Retinal pigment epithelial cell (primary cell): Measurements from ENCODE around the gene DPP9.
A peak's percentile ranks its signal among the peaks of the same experiment; 100 is the strongest.

Experiments
- DNase-seq: peaks from one replicate; pipeline ENCODE4 v3.0.0-alpha.2; 2010; ENCODE audit warnings: low read depth
- H3K4me3 ChIP-seq: 2 replicates; pipeline ENCODE4 v1.5.1; 2011; ENCODE audit warnings: mild to moderate bottlenecking, low read length, control low read depth, moderate library complexity
- TF ChIP-seq, protein P1 (sequence below): conservative IDR thresholded peaks from 2 replicates; pipeline ENCODE4 v1.5.1; 2011; ENCODE audit warnings: low read depth, low read length, control low read depth, inconsistent platforms

DPP9 gene

DNA sequence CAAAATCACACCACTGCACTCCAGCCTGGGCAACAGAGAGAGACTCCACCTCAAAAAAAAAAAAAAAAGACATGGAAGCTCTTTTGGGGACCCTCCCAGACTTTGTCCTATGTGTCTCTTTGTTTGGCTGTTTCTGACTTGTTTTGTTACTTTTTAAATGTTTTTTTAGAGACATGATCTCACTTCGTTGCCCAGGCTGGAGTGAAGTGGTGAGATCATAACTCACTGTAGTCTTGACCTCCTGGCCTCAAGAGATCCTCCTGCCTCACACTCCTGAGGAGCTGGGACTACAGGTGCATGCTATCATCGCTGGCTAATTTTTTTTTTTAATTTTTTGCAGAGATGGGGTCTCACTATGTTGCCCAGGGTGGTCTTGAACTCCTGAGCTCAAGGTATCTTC, 16.4 kb upstream of the DPP9 start:
- H3K4me3 ChIP-seq = no peak overlapping the region
- TF ChIP-seq, protein P1, sequence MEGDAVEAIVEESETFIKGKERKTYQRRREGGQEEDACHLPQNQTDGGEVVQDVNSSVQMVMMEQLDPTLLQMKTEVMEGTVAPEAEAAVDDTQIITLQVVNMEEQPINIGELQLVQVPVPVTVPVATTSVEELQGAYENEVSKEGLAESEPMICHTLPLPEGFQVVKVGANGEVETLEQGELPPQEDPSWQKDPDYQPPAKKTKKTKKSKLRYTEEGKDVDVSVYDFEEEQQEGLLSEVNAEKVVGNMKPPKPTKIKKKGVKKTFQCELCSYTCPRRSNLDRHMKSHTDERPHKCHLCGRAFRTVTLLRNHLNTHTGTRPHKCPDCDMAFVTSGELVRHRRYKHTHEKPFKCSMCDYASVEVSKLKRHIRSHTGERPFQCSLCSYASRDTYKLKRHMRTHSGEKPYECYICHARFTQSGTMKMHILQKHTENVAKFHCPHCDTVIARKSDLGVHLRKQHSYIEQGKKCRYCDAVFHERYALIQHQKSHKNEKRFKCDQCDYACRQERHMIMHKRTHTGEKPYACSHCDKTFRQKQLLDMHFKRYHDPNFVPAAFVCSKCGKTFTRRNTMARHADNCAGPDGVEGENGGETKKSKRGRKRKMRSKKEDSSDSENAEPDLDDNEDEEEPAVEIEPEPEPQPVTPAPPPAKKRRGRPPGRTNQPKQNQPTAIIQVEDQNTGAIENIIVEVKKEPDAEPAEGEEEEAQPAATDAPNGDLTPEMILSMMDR = no peak
- DNase-seq = no peak

DNA sequence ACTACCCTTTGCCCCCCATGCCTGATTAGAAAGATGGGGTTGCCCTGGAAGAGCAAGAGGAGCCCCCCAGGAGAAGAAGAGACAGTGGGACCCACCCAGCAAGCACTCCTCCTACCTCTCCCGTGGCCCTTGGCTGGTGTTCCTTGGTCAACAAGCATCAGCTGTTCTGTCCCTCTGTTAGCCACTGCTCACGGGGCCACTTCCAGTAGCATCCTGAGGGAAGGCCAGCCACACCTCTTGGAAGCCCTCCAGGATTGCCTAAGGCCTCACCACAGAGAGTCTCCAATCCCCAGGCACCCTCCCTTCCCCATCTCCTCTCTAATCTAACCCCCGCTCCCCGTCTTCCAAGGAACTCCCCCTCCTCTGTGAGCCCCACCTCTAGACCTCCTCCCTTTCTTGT, 15.1 kb upstream of the DPP9 start:
- TF ChIP-seq, protein P1 = no peak
- DNase-seq = no peak

DNA sequence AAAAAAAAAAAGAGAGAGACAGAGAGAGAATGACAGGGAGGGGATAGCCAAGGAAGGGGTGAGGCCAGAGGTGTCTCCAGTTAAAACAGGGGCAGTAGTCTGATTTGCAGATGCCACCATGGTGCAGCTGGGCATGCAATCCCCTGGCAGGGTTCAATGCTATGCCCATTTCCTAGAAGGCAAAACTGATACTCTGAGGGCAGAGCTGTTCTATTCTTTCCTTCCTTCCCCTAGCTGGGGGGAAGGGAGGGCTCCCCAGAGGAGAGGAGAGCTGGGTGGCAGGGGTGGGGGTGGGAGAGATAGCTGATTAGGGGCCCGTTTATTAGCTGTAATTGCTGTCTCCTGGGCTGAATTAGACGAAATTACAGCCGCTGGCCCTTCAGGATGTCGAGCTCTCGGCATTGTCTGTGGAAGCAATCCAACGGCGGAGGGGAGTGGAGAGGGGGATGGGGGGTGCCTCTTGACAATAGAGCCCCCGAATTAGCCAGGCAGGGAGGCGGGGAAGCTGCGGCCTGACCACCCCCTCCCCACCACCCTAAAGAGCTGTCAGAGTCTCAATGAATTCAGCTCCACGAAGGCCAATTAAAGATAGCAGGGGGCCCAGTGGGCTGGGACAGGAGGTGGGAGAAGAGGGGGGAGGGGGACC, 14.4 kb upstream of the DPP9 start:
- H3K4me3 ChIP-seq = no peak overlapping the region
- DNase-seq = no peak
- TF ChIP-seq, protein P1 = no peak

More for the DNA sequence above, 15.1 kb upstream of the DPP9 start:
- H3K4me3 ChIP-seq = no peak overlapping the region

DNA sequence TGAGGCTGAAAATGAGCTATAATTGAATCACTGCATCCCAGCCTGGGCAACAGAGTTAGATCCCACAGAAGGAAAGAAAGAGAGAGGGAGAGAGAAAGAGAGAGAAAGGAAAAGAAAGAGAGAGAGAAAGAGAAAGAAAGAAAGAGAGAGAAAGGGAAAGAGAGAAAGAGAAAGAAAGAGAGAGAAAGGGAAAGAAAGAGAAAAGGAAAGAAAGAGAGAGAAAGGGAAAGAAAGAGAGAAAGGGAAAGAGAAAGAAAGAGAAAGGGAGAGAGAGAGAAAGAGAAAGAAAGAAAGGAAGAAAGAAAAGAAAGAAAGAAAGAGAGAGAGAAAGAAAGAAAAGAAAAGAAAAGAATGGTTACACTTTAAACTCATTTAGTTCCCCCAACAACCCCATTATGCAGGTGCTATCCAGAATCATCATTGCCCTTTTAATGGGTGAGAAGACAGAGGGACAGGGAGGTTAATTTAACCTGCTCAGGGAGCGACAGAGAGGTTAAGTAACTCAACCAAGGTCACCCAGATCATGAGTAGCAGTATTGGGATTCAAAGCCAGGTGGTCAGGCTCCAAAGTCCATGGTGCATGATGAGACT, 10.2 kb upstream of the DPP9 start:
- H3K4me3 ChIP-seq = no peak overlapping the region
- DNase-seq = no peak
- TF ChIP-seq, protein P1 = no peak

DNA sequence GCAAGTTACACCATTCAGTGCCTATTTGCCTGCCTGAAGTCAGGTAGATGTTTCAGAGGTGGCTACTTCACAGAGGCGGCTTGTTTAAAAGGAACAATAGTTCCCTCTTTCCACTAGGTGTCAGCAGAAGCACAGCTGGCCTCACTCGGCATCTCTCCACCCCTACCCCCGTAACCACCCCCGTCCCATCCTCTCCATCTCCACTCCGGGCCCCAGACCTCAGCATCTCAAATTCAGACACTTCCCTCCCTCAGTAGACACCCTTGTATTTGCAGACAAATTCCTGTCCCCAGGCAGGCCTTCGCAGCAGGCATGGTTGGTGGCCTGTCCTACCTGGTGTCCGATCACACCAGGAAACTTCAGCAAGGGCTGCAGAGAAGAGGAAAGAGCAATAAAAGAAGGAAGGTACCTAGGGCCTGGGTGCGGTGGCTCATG, 9.1 kb upstream of the DPP9 start:
- no peak overlapping the region for H3K4me3 ChIP-seq
- TF ChIP-seq, protein P1 = peak; percentile 72
- no peak for DNase-seq

DNA sequence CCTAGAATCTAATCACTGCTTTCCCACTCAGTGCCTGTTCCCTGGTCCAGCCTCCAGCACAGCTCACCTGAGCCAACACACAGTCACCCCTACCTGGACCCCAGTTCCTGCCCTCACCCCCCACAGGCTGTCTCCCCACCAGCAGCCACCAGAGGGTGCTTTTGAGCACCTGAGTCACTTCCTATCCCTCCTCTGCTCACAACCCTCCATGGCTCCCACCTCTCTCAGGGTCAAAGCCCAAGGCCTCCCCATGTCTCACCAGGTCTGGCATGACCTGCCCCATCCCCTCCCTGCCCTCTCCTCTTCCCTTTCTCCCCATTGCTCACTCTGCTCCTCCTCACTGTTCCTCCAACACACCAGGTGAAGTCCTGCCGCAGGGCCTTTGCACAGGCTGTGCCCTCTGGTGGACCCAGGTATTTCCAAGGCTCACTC, 7.1 kb upstream of the DPP9 start:
- TF ChIP-seq, protein P1 = peak; percentile 71
- no peak overlapping the region for H3K4me3 ChIP-seq
- no peak for DNase-seq

DNA sequence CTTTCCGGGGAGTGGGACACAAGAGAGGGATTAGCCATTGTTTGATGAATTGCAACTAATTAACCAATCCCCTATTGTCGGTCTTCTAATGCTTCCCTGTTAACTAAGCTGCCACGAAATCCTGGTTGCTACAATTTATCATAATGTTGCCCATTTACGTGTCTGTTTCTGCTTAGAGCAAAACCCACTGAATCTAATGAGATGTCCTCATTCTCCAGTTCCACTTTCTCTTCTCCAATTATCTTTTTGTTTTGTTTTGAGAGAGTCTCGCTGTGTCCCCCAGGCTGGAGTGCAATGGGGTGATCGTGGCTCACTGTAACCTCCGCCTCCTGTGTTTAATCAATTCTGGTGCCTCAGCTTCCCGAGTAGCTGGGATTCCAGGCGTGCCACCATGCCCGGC, 5.2 kb upstream of the DPP9 start:
- no peak for DNase-seq
- no peak overlapping the region for H3K4me3 ChIP-seq
- TF ChIP-seq, protein P1 = no peak
